SK-N-MC (cell line): ENCODE measurements around the gene AANAT.

Experiments used
- EZH2 ChIP-seq: fragments of 200-600 bp; sonication (generic); IDR thresholded peaks from one replicate; pipeline ENCODE4 v1.6.1; 2017; ENCODE audit warnings: antibody characterized with exemption
- FOXP2 ChIP-seq: optimal IDR thresholded peaks from 2 replicates; pipeline ENCODE3; 2011; ENCODE audit warnings: mild to moderate bottlenecking, moderate library complexity; ENCODE audit not compliant: insufficient read depth; ENCODE audit errors: extremely low read length, control extremely low read depth
- POLR2AphosphoS5 ChIP-seq: IDR thresholded peaks from 2 replicates; pipeline ENCODE4 v1.6.1; 2012; ENCODE audit warnings: mild to moderate bottlenecking, low read depth, low read length, borderline replicate concordance

DNA sequence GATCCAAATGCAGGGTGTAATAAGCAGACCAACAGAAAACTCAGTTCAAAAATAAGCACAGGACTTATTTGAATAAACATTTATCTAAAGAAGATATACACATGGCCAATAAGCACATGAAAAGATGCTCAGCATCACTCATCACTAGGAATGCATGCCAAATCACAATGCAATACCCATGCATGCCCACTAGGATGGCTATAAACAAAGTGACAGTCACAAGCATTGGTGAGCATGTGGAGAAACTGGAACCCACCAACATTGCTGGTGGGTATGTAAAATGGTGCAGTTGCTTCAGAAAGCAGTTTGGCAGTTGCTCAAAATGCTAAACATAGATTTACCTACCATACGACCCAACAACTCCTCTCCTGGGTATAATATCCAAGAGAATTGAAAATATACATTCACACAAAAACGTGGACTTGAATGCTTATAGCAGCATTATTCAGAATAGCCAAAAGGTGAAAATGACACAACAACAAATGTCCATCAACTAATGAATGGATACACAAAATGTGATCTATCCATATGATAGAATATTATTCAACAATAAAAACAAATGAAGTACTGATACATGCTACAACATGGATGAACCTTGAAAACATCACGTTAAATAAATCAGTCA is 34.6 kb upstream of the AANAT start:
- TF ChIP-seq POLR2AphosphoS5 (no peak), EZH2 (no peak), FOXP2 (no peak)
